ENCODE results near the gene GPC6.

GPC6 gene

DNA sequence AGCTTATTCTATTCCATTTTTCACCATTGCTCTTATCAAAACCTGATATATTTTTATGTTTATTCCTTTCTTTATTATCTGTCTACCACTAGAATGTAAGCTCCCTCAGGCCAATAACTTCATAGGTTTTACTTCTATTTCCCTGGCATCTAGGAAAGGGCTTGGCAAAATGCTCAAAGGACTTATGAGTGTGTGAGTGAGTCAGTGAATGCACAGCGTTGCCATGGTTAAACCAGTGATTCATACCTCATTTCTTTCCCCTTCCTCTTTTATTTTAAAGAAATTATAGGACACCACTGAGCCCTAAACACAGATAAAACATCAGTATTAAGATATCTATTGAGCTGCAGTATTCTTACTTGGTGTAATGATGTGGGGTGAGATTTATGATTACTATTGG is 162.1 kb downstream of the GPC6 start:
- no peak for ATAC-seq (replicated peaks; ENCODE audit: extremely low read depth, poor library complexity, severe bottlenecking)
- no peaks in the 10 kb centered on the region for H3K27me3 Mint-ChIP-seq
- no peaks in the 10 kb centered on the region for H3K36me3 Mint-ChIP-seq (ENCODE audit: insufficient read depth)
- no peak overlapping the region for H3K27ac Mint-ChIP-seq (ENCODE audit: low read depth)
- peaks cover 8% of the 10 kb centered on the region for H3K9me3 Mint-ChIP-seq
- no peak overlapping the region for H3K4me3 Mint-ChIP-seq
- no peaks in the 10 kb centered on the region for H3K4me1 Mint-ChIP-seq
- DNase-seq (ENCODE audit: low spot score in 2 of 2), result no peak

DNA sequence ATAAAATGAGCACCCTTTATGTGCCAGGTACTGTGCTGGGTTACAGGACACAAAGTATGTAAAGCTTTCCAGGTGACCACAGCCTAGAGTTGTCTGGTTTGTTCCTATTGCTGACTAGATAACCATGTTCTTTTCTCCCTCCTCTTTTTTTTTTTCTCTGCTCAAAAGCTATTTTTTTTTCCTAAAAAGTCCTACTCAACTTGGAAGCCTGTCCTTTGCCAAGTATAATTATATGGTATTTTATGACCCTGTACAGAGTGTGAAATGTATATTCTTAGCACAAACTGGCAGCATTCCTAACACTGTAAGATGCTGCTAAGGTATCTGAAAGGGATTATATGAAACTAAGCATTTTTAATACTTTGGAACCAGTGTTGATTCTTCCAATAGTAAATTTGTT is 171.0 kb downstream of the GPC6 start:
- no peaks in the 10 kb centered on the region for H3K27me3 Mint-ChIP-seq
- no peak overlapping the region for H3K4me3 Mint-ChIP-seq
- DNase-seq (ENCODE audit: low spot score in 2 of 2), result no peak
- H3K27ac Mint-ChIP-seq (ENCODE audit: low read depth), result no peak overlapping the region
- no peak for ATAC-seq (replicated peaks; ENCODE audit: extremely low read depth, poor library complexity, severe bottlenecking)
- H3K36me3 Mint-ChIP-seq (ENCODE audit: insufficient read depth), result no peaks in the 10 kb centered on the region
- H3K9me3 Mint-ChIP-seq, result peaks cover 7% of the 10 kb centered on the region
- H3K4me1 Mint-ChIP-seq, result no peaks in the 10 kb centered on the region

DNA sequence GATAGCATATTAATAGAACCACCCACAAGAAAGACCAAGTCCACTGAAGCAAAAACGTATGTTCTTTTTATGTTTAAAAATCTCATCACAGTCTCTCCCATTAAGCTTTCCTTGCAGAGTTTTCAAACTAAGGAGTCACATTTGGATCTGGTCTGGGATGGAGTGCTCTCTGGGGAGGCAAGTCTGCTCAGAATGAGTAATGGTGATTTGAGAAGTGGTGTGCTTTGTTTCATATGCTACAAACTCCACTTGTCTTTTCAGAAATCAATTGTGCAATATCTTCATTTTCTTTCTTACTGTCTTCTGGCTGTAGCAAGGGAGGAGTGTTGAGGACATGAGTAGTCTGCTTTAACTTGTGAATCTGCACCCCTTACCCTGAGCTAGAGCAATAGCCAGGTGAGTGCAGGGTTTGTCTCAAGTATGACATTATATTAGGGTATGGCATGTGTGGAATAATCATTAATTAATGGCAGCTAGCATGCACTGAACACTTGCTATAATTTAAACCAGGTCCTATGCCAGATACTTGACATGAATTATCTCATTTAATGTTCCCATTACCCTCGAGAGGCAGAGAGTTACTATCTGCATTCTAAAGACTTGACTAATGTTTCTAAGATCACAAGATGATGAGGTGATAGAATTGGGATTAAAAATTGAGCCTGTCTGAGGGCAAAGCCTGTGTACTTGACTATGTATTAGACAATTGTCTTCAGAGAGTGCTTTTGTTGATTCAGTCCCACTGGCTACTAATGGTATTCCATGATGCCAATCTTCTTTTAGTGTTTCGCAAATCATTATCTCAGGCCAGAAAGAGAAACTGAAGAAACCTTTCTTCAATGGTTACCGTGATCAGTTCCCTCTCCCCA is 171.8 kb downstream of the GPC6 start:
- no peaks in the 10 kb centered on the region for H3K27me3 Mint-ChIP-seq
- no peaks in the 10 kb centered on the region for H3K36me3 Mint-ChIP-seq (ENCODE audit: insufficient read depth)
- no peak overlapping the region for H3K4me3 Mint-ChIP-seq
- peaks cover 7% of the 10 kb centered on the region for H3K9me3 Mint-ChIP-seq
- no peaks in the 10 kb centered on the region for H3K4me1 Mint-ChIP-seq
- H3K27ac Mint-ChIP-seq (ENCODE audit: low read depth), result no peak overlapping the region
- no peak for ATAC-seq (replicated peaks; ENCODE audit: extremely low read depth, poor library complexity, severe bottlenecking)
- DNase-seq (ENCODE audit: low spot score in 2 of 2), result no peak

DNA sequence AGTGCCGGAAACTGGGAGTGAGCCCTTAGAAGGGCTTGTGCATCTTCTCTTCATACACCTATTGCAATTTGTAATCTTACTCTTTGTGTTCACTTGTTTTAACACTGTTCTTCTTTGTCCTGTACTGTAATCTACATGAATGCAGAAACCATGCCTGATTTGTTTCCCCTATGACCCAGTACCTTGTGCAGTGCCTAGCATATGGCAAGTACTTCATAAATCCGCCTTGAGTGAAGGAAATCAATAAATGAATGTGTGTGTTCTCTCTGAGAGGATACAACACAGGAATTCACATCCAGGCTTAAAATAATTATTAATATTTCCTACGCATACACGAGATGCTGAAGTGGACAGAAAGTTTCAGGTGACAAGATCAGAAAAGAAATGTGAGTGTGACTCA is 172.6 kb downstream of the GPC6 start:
- H3K27me3 Mint-ChIP-seq, result no peaks in the 10 kb centered on the region
- H3K36me3 Mint-ChIP-seq (ENCODE audit: insufficient read depth), result no peaks in the 10 kb centered on the region
- DNase-seq (ENCODE audit: low spot score in 2 of 2) (no peak), ATAC-seq (replicated peaks; ENCODE audit: extremely low read depth, poor library complexity, severe bottlenecking) (no peak)
- H3K4me3 Mint-ChIP-seq, result no peak overlapping the region
- H3K9me3 Mint-ChIP-seq, result peaks cover 7% of the 10 kb centered on the region
- H3K27ac Mint-ChIP-seq (ENCODE audit: low read depth), result no peak overlapping the region
- no peaks in the 10 kb centered on the region for H3K4me1 Mint-ChIP-seq

DNA sequence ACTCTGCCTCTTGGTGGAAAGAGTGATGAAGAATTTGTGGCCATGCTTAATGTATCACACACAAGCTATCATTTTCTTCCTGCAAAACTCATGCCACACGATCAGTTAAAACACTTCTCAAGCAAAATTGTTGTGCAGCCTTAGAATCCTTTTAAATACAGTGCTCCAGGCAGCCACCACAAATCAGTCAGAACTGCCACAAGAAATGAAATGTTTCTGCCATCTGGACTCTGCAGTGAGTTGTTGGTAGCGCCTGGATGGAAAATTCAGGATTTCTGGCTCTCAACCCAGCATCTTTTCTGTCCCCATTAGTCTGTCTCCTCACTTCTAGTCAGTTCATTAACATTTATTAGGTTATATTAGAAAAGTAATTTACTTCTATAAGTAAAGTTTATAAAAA is 179.5 kb downstream of the GPC6 start:
- no peak overlapping the region for H3K4me3 Mint-ChIP-seq
- no peaks in the 10 kb centered on the region for H3K9me3 Mint-ChIP-seq
- H3K36me3 Mint-ChIP-seq (ENCODE audit: insufficient read depth), result no peaks in the 10 kb centered on the region
- no peak overlapping the region for H3K27ac Mint-ChIP-seq (ENCODE audit: low read depth)
- H3K4me1 Mint-ChIP-seq, result no peaks in the 10 kb centered on the region
- ATAC-seq (replicated peaks; ENCODE audit: extremely low read depth, poor library complexity, severe bottlenecking) (no peak), DNase-seq (ENCODE audit: low spot score in 2 of 2) (no peak)
- no peaks in the 10 kb centered on the region for H3K27me3 Mint-ChIP-seq

DNA sequence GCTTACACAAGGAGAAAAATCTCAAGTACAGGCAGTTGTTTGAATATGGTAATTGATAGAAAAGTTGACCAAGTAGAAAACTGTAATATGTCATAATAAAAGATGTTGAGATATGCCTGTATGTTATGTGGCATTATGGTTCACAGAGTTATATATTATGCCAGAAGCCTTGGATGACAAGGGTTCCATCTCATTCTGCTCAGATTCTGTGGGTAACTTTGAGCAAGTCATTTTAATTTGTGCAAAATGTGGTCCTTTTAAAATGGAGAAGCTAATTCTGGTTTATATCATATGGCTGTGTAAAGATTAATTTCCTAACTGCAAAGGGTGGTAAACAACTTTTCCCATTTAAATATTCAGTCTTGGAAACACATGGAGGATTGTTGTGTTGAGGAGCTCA is 180.9 kb downstream of the GPC6 start:
- H3K36me3 Mint-ChIP-seq (ENCODE audit: insufficient read depth), result no peaks in the 10 kb centered on the region
- no peaks in the 10 kb centered on the region for H3K4me1 Mint-ChIP-seq
- H3K4me3 Mint-ChIP-seq, result no peak overlapping the region
- no peaks in the 10 kb centered on the region for H3K9me3 Mint-ChIP-seq
- DNase-seq (ENCODE audit: low spot score in 2 of 2) (no peak), ATAC-seq (replicated peaks; ENCODE audit: extremely low read depth, poor library complexity, severe bottlenecking) (no peak)
- no peak overlapping the region for H3K27ac Mint-ChIP-seq (ENCODE audit: low read depth)
- H3K27me3 Mint-ChIP-seq, result no peaks in the 10 kb centered on the region

DNA sequence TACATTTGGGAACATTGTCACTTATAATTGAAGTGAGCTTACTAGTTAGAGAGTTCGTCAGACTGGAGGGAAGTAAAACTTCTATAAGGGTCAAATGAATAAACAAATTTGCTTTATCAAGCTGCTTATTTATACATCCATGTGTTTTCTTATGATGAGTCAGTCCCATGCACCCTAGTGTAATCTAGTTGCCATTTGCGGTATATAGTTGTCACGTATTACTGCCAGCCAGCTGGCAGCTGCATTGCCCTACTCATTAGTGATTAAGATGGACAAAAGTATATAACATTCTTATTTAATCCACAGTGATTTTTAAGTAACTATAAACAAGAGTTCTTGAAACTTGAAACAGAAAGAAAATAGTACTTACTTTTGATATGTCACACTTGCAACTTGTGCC is 182.4 kb downstream of the GPC6 start:
- no peaks in the 10 kb centered on the region for H3K9me3 Mint-ChIP-seq
- H3K4me3 Mint-ChIP-seq, result no peak overlapping the region
- H3K27ac Mint-ChIP-seq (ENCODE audit: low read depth), result no peak overlapping the region
- DNase-seq (ENCODE audit: low spot score in 2 of 2) (no peak), ATAC-seq (replicated peaks; ENCODE audit: extremely low read depth, poor library complexity, severe bottlenecking) (no peak)
- no peaks in the 10 kb centered on the region for H3K27me3 Mint-ChIP-seq
- no peaks in the 10 kb centered on the region for H3K36me3 Mint-ChIP-seq (ENCODE audit: insufficient read depth)
- no peaks in the 10 kb centered on the region for H3K4me1 Mint-ChIP-seq

DNA sequence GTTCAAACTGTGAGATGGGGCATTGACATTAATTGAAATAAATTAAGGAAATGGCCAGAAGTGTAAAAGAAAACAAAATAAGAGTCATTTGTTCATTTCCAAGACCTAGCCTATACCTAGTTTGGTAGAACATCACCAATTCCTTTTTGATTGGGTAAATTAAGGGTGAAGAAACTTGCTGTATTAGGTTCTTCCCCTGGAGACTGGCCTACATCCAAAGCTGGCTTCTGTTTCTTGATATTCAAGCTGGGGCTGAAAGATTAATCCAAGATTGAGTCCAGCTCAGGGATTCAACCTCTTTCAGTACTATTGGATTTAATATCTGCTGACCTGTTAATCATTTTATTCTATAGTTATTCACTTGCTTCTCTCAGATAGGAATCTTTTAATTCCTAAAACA is 183.2 kb downstream of the GPC6 start:
- Mint-ChIP-seq H3K27ac (ENCODE audit: low read depth) (no peak overlapping the region), H3K4me1 (no peaks in the 10 kb centered on the region), H3K9me3 (no peaks in the 10 kb centered on the region), H3K4me3 (no peak overlapping the region), H3K27me3 (no peaks in the 10 kb centered on the region), H3K36me3 (ENCODE audit: insufficient read depth) (no peaks in the 10 kb centered on the region)
- DNase-seq (ENCODE audit: low spot score in 2 of 2) (no peak), ATAC-seq (replicated peaks; ENCODE audit: extremely low read depth, poor library complexity, severe bottlenecking) (no peak)

DNA sequence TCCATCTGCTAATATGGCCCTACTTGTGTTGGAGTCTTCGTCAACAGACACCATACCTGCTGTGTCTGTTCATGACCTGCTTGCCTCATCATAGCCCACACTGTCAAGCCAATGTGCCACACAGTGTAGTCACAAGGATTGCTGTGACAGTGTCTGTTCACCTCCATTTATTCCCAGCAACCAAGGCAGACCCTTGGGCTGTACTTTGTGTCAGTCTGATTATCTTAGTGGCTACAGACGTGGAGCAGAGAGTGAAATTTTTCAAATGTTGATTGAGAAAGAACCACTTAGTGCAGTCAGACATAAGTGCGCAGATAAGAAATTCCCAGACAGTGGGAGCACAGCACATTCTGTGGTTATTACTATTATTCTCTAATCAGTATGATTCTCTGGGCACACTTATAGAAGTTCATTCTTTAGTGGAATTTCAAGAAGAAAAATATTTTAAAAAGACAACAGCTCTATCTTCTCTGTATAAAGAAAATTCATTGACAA is 184.6 kb downstream of the GPC6 start:
- no peak overlapping the region for H3K27ac Mint-ChIP-seq (ENCODE audit: low read depth)
- H3K9me3 Mint-ChIP-seq, result no peaks in the 10 kb centered on the region
- no peaks in the 10 kb centered on the region for H3K4me1 Mint-ChIP-seq
- no peak overlapping the region for H3K4me3 Mint-ChIP-seq
- H3K36me3 Mint-ChIP-seq (ENCODE audit: insufficient read depth), result no peaks in the 10 kb centered on the region
- ATAC-seq (replicated peaks; ENCODE audit: extremely low read depth, poor library complexity, severe bottlenecking) (no peak), DNase-seq (ENCODE audit: low spot score in 2 of 2) (no peak)
- H3K27me3 Mint-ChIP-seq, result no peaks in the 10 kb centered on the region

DNA sequence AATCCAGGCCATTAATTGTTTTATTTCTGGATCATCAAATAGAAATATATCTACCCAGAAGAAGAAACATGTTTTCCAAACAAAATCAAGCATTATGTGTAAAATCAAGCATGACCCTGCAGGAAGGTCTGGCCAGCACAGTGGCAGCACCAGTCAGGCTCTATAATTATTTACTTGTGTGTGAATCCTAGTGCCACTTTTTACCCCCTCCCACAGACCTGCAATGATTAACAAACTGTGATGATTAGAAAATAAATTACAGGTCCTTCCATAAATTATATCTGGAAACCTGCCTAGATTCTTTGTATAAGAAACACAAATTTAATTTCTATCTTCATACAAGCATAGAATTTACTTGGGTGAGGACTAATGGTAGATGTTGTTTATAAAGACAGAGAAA is 186.1 kb downstream of the GPC6 start:
- ATAC-seq (replicated peaks; ENCODE audit: extremely low read depth, poor library complexity, severe bottlenecking) (no peak), DNase-seq (ENCODE audit: low spot score in 2 of 2) (no peak)
- Mint-ChIP-seq H3K27me3 (no peaks in the 10 kb centered on the region), H3K4me3 (no peak overlapping the region), H3K4me1 (no peaks in the 10 kb centered on the region), H3K9me3 (no peaks in the 10 kb centered on the region), H3K27ac (ENCODE audit: low read depth) (no peak overlapping the region), H3K36me3 (ENCODE audit: insufficient read depth) (no peaks in the 10 kb centered on the region)

DNA sequence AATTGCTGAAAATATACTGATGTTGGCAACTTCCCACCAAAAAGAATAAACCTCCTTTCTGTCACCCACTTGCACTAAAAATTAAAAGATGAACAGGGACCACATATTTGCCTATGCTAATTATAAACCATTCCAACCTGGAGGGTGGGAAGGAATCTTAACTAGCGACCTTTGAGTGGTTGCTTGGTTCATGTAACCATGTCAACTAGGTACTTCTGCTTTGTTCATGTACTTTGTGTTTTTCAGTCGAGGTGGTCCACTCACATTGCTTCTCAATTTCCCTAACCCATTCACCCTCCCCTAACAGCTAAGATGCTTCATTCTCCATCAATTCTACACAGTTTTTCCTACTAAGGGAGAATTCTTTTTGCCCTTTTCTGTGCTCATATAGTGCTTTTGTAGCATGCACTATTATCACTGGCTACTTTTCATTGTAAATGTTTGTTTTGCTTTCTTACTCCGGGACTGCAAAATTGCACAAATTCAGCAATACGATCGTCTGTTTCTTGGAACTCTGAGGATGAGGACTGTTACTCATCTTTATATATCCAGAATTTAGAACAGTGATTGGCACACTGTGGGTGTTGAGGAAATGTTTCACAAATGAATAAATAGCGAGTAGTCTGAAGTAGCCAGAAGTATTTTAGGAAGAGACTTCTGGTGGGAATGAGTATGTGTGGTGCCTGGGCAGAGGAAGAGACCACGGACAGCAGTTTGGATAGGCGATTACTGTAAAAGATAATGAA is 187.5 kb downstream of the GPC6 start:
- Mint-ChIP-seq H3K27ac (ENCODE audit: low read depth) (no peak overlapping the region), H3K9me3 (no peaks in the 10 kb centered on the region), H3K4me3 (no peak overlapping the region), H3K4me1 (no peaks in the 10 kb centered on the region), H3K27me3 (no peaks in the 10 kb centered on the region), H3K36me3 (ENCODE audit: insufficient read depth) (no peaks in the 10 kb centered on the region)
- ATAC-seq (replicated peaks; ENCODE audit: extremely low read depth, poor library complexity, severe bottlenecking) (no peak), DNase-seq (ENCODE audit: low spot score in 2 of 2) (no peak)

DNA sequence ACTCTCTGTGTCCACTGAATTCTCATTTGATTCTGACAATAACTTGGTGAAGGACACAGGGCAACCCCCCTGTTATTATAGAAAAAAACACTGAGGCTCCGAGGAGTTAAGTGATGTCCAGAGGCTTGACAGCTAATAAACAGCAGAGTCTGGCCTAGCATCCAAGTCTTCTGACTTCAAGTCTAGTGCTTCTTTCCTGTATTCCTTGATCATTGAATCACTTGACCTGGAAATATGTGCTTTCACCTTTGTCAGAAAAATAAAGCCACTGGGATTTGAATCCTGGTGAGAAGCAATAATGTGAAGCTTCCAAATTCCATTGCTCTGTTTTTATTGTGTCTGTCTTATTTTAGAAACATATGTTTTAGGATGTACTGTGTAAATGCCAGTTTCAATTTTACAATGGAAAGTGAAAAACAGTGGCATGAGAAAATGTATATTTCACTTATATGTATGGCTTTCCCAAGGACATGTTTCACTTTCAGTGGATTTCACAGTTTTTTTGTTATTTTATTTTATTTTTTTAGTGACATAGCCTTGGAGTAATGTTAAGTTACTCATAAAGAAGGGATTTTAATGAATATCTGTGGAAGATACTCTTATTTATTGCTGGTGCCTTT is 190.2 kb downstream of the GPC6 start:
- no peak for ATAC-seq (replicated peaks; ENCODE audit: extremely low read depth, poor library complexity, severe bottlenecking)
- no peak overlapping the region for H3K4me3 Mint-ChIP-seq
- H3K9me3 Mint-ChIP-seq, result no peaks in the 10 kb centered on the region
- no peaks in the 10 kb centered on the region for H3K27me3 Mint-ChIP-seq
- H3K27ac Mint-ChIP-seq (ENCODE audit: low read depth), result no peak overlapping the region
- no peaks in the 10 kb centered on the region for H3K4me1 Mint-ChIP-seq
- H3K36me3 Mint-ChIP-seq (ENCODE audit: insufficient read depth), result no peaks in the 10 kb centered on the region
- no peak for DNase-seq (ENCODE audit: low spot score in 2 of 2)

DNA sequence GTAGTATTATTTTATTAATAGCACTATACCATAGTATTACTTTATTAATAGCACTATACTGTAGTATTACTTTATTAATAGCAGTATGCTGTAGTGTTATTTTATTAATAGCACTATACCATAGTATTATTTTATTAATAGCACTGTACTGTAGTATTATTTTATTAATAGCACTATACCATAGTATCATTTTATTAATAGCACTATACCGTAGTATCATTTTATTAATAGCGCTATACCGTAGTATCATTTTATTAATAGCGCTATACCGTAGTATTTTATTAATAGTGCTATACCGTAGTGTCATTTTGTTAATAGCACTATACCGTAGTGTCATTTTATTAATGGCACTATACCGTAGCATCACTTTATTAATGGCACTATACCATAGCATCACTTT is 191.8 kb downstream of the GPC6 start:
- no peaks in the 10 kb centered on the region for H3K4me1 Mint-ChIP-seq
- H3K27ac Mint-ChIP-seq (ENCODE audit: low read depth), result no peak overlapping the region
- H3K27me3 Mint-ChIP-seq, result no peaks in the 10 kb centered on the region
- no peaks in the 10 kb centered on the region for H3K36me3 Mint-ChIP-seq (ENCODE audit: insufficient read depth)
- no peaks in the 10 kb centered on the region for H3K9me3 Mint-ChIP-seq
- DNase-seq (ENCODE audit: low spot score in 2 of 2) (no peak), ATAC-seq (replicated peaks; ENCODE audit: extremely low read depth, poor library complexity, severe bottlenecking) (no peak)
- no peak overlapping the region for H3K4me3 Mint-ChIP-seq

All from central memory CD8-positive, alpha-beta T cell (primary cell).